GM23248 (cell line): ENCODE results near the gene TYROBP.

Experiments
- EZH2 ChIP-seq: fragments of 200-600 bp; sonication (generic); IDR thresholded peaks from 2 replicates; pipeline ENCODE4 v1.6.1; 2018; ENCODE audit warnings: antibody characterized with exemption, mild to moderate bottlenecking; ENCODE audit not compliant: insufficient read depth, poor library complexity, severe bottlenecking
- EZH2phosphoT487 ChIP-seq: fragments of 200-600 bp; sonication (generic); IDR thresholded peaks from 2 replicates; pipeline ENCODE4 v1.6.1; 2018; ENCODE audit warnings: antibody characterized with exemption, moderate library complexity, mild to moderate bottlenecking, low read depth; ENCODE audit not compliant: insufficient read depth

DNA sequence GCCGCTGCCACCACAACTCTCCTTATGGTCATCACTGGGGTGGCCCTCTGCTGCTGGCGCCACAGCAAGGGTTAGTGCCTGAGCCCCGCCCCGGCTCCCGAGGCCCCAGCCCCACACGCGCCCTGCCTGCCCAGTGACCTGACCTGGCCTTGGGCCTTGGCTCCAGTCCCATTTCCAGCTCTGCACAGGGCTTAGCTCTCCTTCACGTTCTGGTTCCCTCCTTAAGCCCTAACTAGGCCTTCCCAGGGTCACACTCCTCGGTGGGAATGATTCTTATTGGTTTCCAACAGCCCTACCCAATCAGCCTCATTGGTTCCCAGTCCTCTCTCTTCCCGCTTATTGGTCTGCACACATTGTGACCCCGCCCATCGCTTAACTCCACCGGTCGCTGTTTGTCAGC, 45.6 kb downstream of the TYROBP start:
- TF ChIP-seq EZH2 = no peak
- TF ChIP-seq EZH2phosphoT487 = no peak
